Measurements from ENCODE around the gene ORC5.

Gene ORC5

GRCh38 chr7:104089612-104090011 is 118.2 kb downstream of the ORC5 start:
- TF ChIP-seq CTCF (IDR thresholded peaks at IDR 0.05) (no peak), ZFX (IDR thresholded peaks at IDR 0.05; ENCODE audit: borderline replicate concordance) (no peak)
- no peak overlapping the region for H3K27ac ChIP-seq

GRCh38 chr7:104089061-104089460 is 118.8 kb downstream of the ORC5 start:
- no peak for TF ChIP-seq ZFX (IDR thresholded peaks at IDR 0.05; ENCODE audit: borderline replicate concordance)
- no peak overlapping the region for H3K27ac ChIP-seq

Data from 22Rv1 (cell line).